ENCODE results near the gene ETFDH.
"Not testable (repeated sequence)": the region's sequence is repeated elsewhere in the genome, so short reads cannot be mapped to it uniquely, and the experiment has no call there.

The ETFDH gene

GRCh38 chr4:158666892-158667291, 5.2 kb upstream of the ETFDH start:
- no peaks in the 10 kb centered on the region for H3K9me3 Mint-ChIP-seq
- H3K27me3 Mint-ChIP-seq: peaks cover 2% of the 10 kb centered on the region
- no peak overlapping the region for H3K4me3 Mint-ChIP-seq
- ATAC-seq (no peak), DNase-seq (no peak)
- no peak overlapping the region for H3K27ac Mint-ChIP-seq
- peaks cover 20% of the 10 kb centered on the region for H3K36me3 Mint-ChIP-seq (ENCODE audit: low read depth)
- H3K4me1 Mint-ChIP-seq: peaks cover 24% of the 10 kb centered on the region

- H3K9me3 Mint-ChIP-seq: no peaks in the 10 kb centered on the region
- H3K4me3 Mint-ChIP-seq: no peak overlapping the region
- ATAC-seq: no peak
- peaks cover 32% of the 10 kb centered on the region for H3K4me1 Mint-ChIP-seq
- peak; percentile 33 for DNase-seq
- H3K36me3 Mint-ChIP-seq (ENCODE audit: low read depth): peaks cover 21% of the 10 kb centered on the region
- H3K27ac Mint-ChIP-seq: no peak overlapping the region
- H3K27me3 Mint-ChIP-seq: peaks cover 4% of the 10 kb centered on the region
Observed at GRCh38 chr4:158667651-158668198, 4.4 kb upstream of the ETFDH start.

- no peak overlapping the region for H3K27ac Mint-ChIP-seq
- peaks cover 38% of the 10 kb centered on the region for H3K4me1 Mint-ChIP-seq
- H3K4me3 Mint-ChIP-seq: no peak overlapping the region
- DNase-seq (no peak), ATAC-seq (no peak)
- H3K27me3 Mint-ChIP-seq: peaks cover 4% of the 10 kb centered on the region
- peaks cover 21% of the 10 kb centered on the region for H3K36me3 Mint-ChIP-seq (ENCODE audit: low read depth)
- no peaks in the 10 kb centered on the region for H3K9me3 Mint-ChIP-seq
Observed at GRCh38 chr4:158669310-158669709, 2.8 kb upstream of the ETFDH start.

- Mint-ChIP-seq H3K27me3 (peaks cover 4% of the 10 kb centered on the region), H3K36me3 (ENCODE audit: low read depth) (peaks cover 15% of the 10 kb centered on the region), H3K27ac (peak overlapping the region; percentile 94), H3K4me3 (peak overlapping the region; percentile 93), H3K9me3 (no peaks in the 10 kb centered on the region), H3K4me1 (peaks cover 38% of the 10 kb centered on the region)
- DNase-seq (peak; percentile 63), ATAC-seq (peak; percentile 30)
Observed at GRCh38 chr4:158670975-158671664, 976 bp upstream of the ETFDH start.

GRCh38 chr4:158671665-158671914, 506 bp upstream of the ETFDH start, which contains the start of gene C4orf46:
Gene C4orf46 (minus strand): TSS chr4:158671887. CDS start chr4:158671801, 86 bp downstream.
- H3K9me3 Mint-ChIP-seq: no peaks in the 10 kb centered on the region
- no peak for DNase-seq

GRCh38 chr4:158673633-158674032, 1.5 kb downstream of the ETFDH start:
- Mint-ChIP-seq H3K9me3 (no peaks in the 10 kb centered on the region), H3K4me3 (no peak overlapping the region), H3K36me3 (ENCODE audit: low read depth) (peaks cover 7% of the 10 kb centered on the region), H3K27ac (no peak overlapping the region), H3K27me3 (peaks cover 4% of the 10 kb centered on the region), H3K4me1 (peaks cover 37% of the 10 kb centered on the region)
- no peak for ATAC-seq
- DNase-seq: no peak

More at GRCh38 chr4:158671665-158671914, 506 bp upstream of the ETFDH start, which contains the start of gene C4orf46:
- Mint-ChIP-seq H3K27ac (peak within 1 kb of the TSS; percentile 94), H3K4me3 (peak within 1 kb of the TSS; percentile 93), H3K36me3 (ENCODE audit: low read depth) (peaks cover 12% of the 10 kb centered on the region), H3K4me1 (peaks cover 38% of the 10 kb centered on the region), H3K27me3 (peaks cover 4% of the 10 kb centered on the region)
- no peak for ATAC-seq

GRCh38 chr4:158676076-158676475, 4.0 kb downstream of the ETFDH start:
- Mint-ChIP-seq H3K36me3 (ENCODE audit: low read depth) (peaks cover 9% of the 10 kb centered on the region), H3K27me3 (peaks cover 4% of the 10 kb centered on the region), H3K4me3 (no peak overlapping the region), H3K4me1 (peaks cover 20% of the 10 kb centered on the region), H3K27ac (no peak overlapping the region), H3K9me3 (no peaks in the 10 kb centered on the region)
- DNase-seq (no peak), ATAC-seq (no peak)

GRCh38 chr4:158678767-158679166, 6.7 kb downstream of the ETFDH start:
- no peaks in the 10 kb centered on the region for H3K9me3 Mint-ChIP-seq
- no peak overlapping the region for H3K27ac Mint-ChIP-seq
- DNase-seq: no peak
- no peak for ATAC-seq
- H3K4me3 Mint-ChIP-seq: no peak overlapping the region
- H3K27me3 Mint-ChIP-seq: no peaks in the 10 kb centered on the region
- peaks cover 5% of the 10 kb centered on the region for H3K36me3 Mint-ChIP-seq (ENCODE audit: low read depth)
- peaks cover 1% of the 10 kb centered on the region for H3K4me1 Mint-ChIP-seq

- DNase-seq (no peak), ATAC-seq (no peak)
- no peak overlapping the region for H3K4me3 Mint-ChIP-seq
- H3K36me3 Mint-ChIP-seq (ENCODE audit: low read depth): peaks cover 8% of the 10 kb centered on the region
- H3K4me1 Mint-ChIP-seq: no peaks in the 10 kb centered on the region
- no peak overlapping the region for H3K27ac Mint-ChIP-seq
- H3K9me3 Mint-ChIP-seq: no peaks in the 10 kb centered on the region
- no peaks in the 10 kb centered on the region for H3K27me3 Mint-ChIP-seq
Observed at GRCh38 chr4:158681629-158682028, 9.5 kb downstream of the ETFDH start.

- H3K27ac Mint-ChIP-seq: no peak overlapping the region
- H3K9me3 Mint-ChIP-seq: no peaks in the 10 kb centered on the region
- DNase-seq (no peak), ATAC-seq (no peak)
- H3K4me1 Mint-ChIP-seq: no peaks in the 10 kb centered on the region
- H3K36me3 Mint-ChIP-seq (ENCODE audit: low read depth): peaks cover 9% of the 10 kb centered on the region
- no peak overlapping the region for H3K4me3 Mint-ChIP-seq
- no peaks in the 10 kb centered on the region for H3K27me3 Mint-ChIP-seq
Observed at GRCh38 chr4:158682066-158682465, 10.0 kb downstream of the ETFDH start.

GRCh38 chr4:158688813-158689212, 16.7 kb downstream of the ETFDH start:
- Mint-ChIP-seq H3K36me3 (ENCODE audit: low read depth) (peaks cover 13% of the 10 kb centered on the region), H3K27ac (no peak overlapping the region), H3K9me3 (no peaks in the 10 kb centered on the region), H3K27me3 (no peaks in the 10 kb centered on the region), H3K4me3 (no peak overlapping the region), H3K4me1 (no peaks in the 10 kb centered on the region)
- DNase-seq: no peak
- no peak for ATAC-seq

- Mint-ChIP-seq H3K9me3 (no peaks in the 10 kb centered on the region), H3K4me1 (no peaks in the 10 kb centered on the region), H3K27me3 (no peaks in the 10 kb centered on the region), H3K4me3 (no peak overlapping the region), H3K27ac (no peak overlapping the region), H3K36me3 (ENCODE audit: low read depth) (peaks cover 27% of the 10 kb centered on the region)
- ATAC-seq (no peak), DNase-seq (no peak)
Observed at GRCh38 chr4:158704274-158704673, 32.2 kb downstream of the ETFDH start.

- DNase-seq: no peak
- no peaks in the 10 kb centered on the region for H3K9me3 Mint-ChIP-seq
- H3K27ac Mint-ChIP-seq: no peak overlapping the region
- no peaks in the 10 kb centered on the region for H3K4me1 Mint-ChIP-seq
- H3K27me3 Mint-ChIP-seq: no peaks in the 10 kb centered on the region
- ATAC-seq: no peak
- H3K4me3 Mint-ChIP-seq: no peak overlapping the region
- H3K36me3 Mint-ChIP-seq (ENCODE audit: low read depth): peaks cover 65% of the 10 kb centered on the region
Observed at GRCh38 chr4:158710814-158711213, 38.7 kb downstream of the ETFDH start.

GRCh38 chr4:158712622-158713021, 40.5 kb downstream of the ETFDH start:
- ATAC-seq, H3K27me3 Mint-ChIP-seq, H3K4me1 Mint-ChIP-seq, DNase-seq, H3K4me3 Mint-ChIP-seq, H3K9me3 Mint-ChIP-seq: not testable (repeated sequence)
- H3K27ac Mint-ChIP-seq: peak overlapping the region; percentile 22
- peaks cover 68% of the 10 kb centered on the region for H3K36me3 Mint-ChIP-seq (ENCODE audit: low read depth)

- no peaks in the 10 kb centered on the region for H3K27me3 Mint-ChIP-seq
- H3K27ac Mint-ChIP-seq: no peak overlapping the region
- no peak for ATAC-seq
- peaks cover 6% of the 10 kb centered on the region for H3K4me1 Mint-ChIP-seq
- no peaks in the 10 kb centered on the region for H3K9me3 Mint-ChIP-seq
- peaks cover 82% of the 10 kb centered on the region for H3K36me3 Mint-ChIP-seq (ENCODE audit: low read depth)
- no peak overlapping the region for H3K4me3 Mint-ChIP-seq
- no peak for DNase-seq
Observed at GRCh38 chr4:158714937-158715336, 42.8 kb downstream of the ETFDH start.
